ENCODE data around the gene PCLO.
"Not testable (repeated sequence)": the region's sequence is repeated elsewhere in the genome, so short reads cannot be mapped to it uniquely, and the experiment has no call there.

Gene PCLO

GRCh38 chr7:82897500-82897899 lies 265.2 kb downstream of the PCLO start:
- Histone ChIP-seq H3K4me1 (no peaks in the 10 kb centered on the region), H3K27me3 (no peaks in the 10 kb centered on the region), H3K36me3 (no peaks in the 10 kb centered on the region), H3K9me3 (no peaks in the 10 kb centered on the region), H3K4me3 (ENCODE audit: low read depth, low read length) (no peak overlapping the region)
- no peak for DNase-seq
- TF ChIP-seq, protein P1, sequence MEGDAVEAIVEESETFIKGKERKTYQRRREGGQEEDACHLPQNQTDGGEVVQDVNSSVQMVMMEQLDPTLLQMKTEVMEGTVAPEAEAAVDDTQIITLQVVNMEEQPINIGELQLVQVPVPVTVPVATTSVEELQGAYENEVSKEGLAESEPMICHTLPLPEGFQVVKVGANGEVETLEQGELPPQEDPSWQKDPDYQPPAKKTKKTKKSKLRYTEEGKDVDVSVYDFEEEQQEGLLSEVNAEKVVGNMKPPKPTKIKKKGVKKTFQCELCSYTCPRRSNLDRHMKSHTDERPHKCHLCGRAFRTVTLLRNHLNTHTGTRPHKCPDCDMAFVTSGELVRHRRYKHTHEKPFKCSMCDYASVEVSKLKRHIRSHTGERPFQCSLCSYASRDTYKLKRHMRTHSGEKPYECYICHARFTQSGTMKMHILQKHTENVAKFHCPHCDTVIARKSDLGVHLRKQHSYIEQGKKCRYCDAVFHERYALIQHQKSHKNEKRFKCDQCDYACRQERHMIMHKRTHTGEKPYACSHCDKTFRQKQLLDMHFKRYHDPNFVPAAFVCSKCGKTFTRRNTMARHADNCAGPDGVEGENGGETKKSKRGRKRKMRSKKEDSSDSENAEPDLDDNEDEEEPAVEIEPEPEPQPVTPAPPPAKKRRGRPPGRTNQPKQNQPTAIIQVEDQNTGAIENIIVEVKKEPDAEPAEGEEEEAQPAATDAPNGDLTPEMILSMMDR (IDR thresholded peaks at IDR 0.05; ENCODE audit: low read depth, low read length): no peak

- H3K27me3 ChIP-seq; H3K4me3 ChIP-seq (ENCODE audit: low read depth, low read length); H3K9me3 ChIP-seq; H3K36me3 ChIP-seq; H3K4me1 ChIP-seq; DNase-seq: not testable (repeated sequence)
These were observed 268.3 kb downstream of the PCLO start for GRCh38 chr7:82894341-82894740.

GRCh38 chr7:82886324-82886723 lies 276.4 kb downstream of the PCLO start:
- Histone ChIP-seq H3K36me3 (no peaks in the 10 kb centered on the region), H3K4me1 (no peaks in the 10 kb centered on the region), H3K27me3 (no peaks in the 10 kb centered on the region), H3K9me3 (no peaks in the 10 kb centered on the region), H3K4me3 (ENCODE audit: low read depth, low read length) (no peak overlapping the region)
- TF ChIP-seq, protein P1 (IDR thresholded peaks at IDR 0.05; ENCODE audit: low read depth, low read length): no peak
- DNase-seq: no peak

- Histone ChIP-seq H3K9me3 (no peaks in the 10 kb centered on the region), H3K4me1 (no peaks in the 10 kb centered on the region), H3K27me3 (no peaks in the 10 kb centered on the region), H3K4me3 (ENCODE audit: low read depth, low read length) (no peak overlapping the region), H3K36me3 (no peaks in the 10 kb centered on the region)
- no peak for DNase-seq
- TF ChIP-seq, protein P1 (IDR thresholded peaks at IDR 0.05; ENCODE audit: low read depth, low read length): no peak
These were observed 296.8 kb downstream of the PCLO start for GRCh38 chr7:82865856-82866255.

- no peaks in the 10 kb centered on the region for H3K9me3 ChIP-seq
- TF ChIP-seq, protein P1 (IDR thresholded peaks at IDR 0.05; ENCODE audit: low read depth, low read length): no peak
- H3K27me3 ChIP-seq: no peaks in the 10 kb centered on the region
- no peaks in the 10 kb centered on the region for H3K4me1 ChIP-seq
- H3K36me3 ChIP-seq: no peaks in the 10 kb centered on the region
- H3K4me3 ChIP-seq (ENCODE audit: low read depth, low read length): no peak overlapping the region
- DNase-seq: no peak
These were observed 303.4 kb downstream of the PCLO start for GRCh38 chr7:82859106-82859850.

GRCh38 chr7:82851121-82851520 lies 311.6 kb downstream of the PCLO start:
- Histone ChIP-seq H3K36me3 (no peaks in the 10 kb centered on the region), H3K27me3 (no peaks in the 10 kb centered on the region), H3K4me1 (no peaks in the 10 kb centered on the region), H3K9me3 (no peaks in the 10 kb centered on the region), H3K4me3 (ENCODE audit: low read depth, low read length) (no peak overlapping the region)
- TF ChIP-seq, protein P1 (IDR thresholded peaks at IDR 0.05; ENCODE audit: low read depth, low read length): no peak
- DNase-seq: no peak

Measured in BE2C (cell line).